ENCODE measurements around the gene HOOK1. TPM values are rescaled to one million over a fixed set of nuclear protein-coding genes. Genes with fewer than 3 reads are reported as not detected.

HOOK1 gene
- total and polyA plus RNA-seq, 2 experiments from 2014 or later: 27.4 to 27.6 TPM

GRCh38 chr1:59901770-59902388, 87.1 kb downstream of the HOOK1 start (continued):
- TF ChIP-seq CTCF (conservative IDR thresholded peaks at IDR 0.05; ENCODE audit: low read depth in 2 of 2): no peak

- Mint-ChIP-seq H3K4me1 (peaks cover 12% of the 10 kb centered on the region), H3K9me3 (no peaks in the 10 kb centered on the region; the same call in 2 of the 3 replicates), H3K27me3 (ENCODE audit: insufficient read depth, low read depth, poor library complexity) (peaks cover 1% of the 10 kb centered on the region), H3K27ac (no peak overlapping the region), H3K4me3 (no peak overlapping the region), H3K36me3 (ENCODE audit: low read depth) (no peaks in the 10 kb centered on the region)
- Histone ChIP-seq H3K4me1 (ENCODE audit: insufficient read depth) (peaks cover 10% of the 10 kb centered on the region), H3K27ac (ENCODE audit: low read depth) (no peak overlapping the region), H4K20me1 (replicated peaks; ENCODE audit: insufficient read depth) (no peaks in the 10 kb centered on the region), H2AFZ (no peak overlapping the region), H3K27me3 (ENCODE audit: insufficient read depth) (no peaks in the 10 kb centered on the region), H3K79me2 (replicated peaks; ENCODE audit: insufficient read depth) (no peaks in the 10 kb centered on the region), H3K4me2 (no peak overlapping the region), H3K36me3 (ENCODE audit: insufficient read depth) (no peaks in the 10 kb centered on the region), H3K9me2 (ENCODE audit: insufficient read depth) (0 out of 2 replicates have a peak, but pooled peaks cover 4% of the 10 kb centered on the region), H3K4me3 (no peak overlapping the region), H3F3A (replicated peaks; ENCODE audit: low read depth) (no peaks in the 10 kb centered on the region)
- ATAC-seq (peak; percentile 86), DNase-seq (ENCODE audit: low spot score) (peak; percentile 75)
- TF ChIP-seq, protein P1, sequence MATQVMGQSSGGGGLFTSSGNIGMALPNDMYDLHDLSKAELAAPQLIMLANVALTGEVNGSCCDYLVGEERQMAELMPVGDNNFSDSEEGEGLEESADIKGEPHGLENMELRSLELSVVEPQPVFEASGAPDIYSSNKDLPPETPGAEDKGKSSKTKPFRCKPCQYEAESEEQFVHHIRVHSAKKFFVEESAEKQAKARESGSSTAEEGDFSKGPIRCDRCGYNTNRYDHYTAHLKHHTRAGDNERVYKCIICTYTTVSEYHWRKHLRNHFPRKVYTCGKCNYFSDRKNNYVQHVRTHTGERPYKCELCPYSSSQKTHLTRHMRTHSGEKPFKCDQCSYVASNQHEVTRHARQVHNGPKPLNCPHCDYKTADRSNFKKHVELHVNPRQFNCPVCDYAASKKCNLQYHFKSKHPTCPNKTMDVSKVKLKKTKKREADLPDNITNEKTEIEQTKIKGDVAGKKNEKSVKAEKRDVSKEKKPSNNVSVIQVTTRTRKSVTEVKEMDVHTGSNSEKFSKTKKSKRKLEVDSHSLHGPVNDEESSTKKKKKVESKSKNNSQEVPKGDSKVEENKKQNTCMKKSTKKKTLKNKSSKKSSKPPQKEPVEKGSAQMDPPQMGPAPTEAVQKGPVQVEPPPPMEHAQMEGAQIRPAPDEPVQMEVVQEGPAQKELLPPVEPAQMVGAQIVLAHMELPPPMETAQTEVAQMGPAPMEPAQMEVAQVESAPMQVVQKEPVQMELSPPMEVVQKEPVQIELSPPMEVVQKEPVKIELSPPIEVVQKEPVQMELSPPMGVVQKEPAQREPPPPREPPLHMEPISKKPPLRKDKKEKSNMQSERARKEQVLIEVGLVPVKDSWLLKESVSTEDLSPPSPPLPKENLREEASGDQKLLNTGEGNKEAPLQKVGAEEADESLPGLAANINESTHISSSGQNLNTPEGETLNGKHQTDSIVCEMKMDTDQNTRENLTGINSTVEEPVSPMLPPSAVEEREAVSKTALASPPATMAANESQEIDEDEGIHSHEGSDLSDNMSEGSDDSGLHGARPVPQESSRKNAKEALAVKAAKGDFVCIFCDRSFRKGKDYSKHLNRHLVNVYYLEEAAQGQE (IDR thresholded peaks at IDR 0.05; ENCODE audit: unreplicated experiment): no peak
- TF ChIP-seq, protein P2, sequence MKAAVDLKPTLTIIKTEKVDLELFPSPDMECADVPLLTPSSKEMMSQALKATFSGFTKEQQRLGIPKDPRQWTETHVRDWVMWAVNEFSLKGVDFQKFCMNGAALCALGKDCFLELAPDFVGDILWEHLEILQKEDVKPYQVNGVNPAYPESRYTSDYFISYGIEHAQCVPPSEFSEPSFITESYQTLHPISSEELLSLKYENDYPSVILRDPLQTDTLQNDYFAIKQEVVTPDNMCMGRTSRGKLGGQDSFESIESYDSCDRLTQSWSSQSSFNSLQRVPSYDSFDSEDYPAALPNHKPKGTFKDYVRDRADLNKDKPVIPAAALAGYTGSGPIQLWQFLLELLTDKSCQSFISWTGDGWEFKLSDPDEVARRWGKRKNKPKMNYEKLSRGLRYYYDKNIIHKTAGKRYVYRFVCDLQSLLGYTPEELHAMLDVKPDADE (IDR thresholded peaks at IDR 0.05): no peak
- TF ChIP-seq STAT1 (IDR thresholded peaks at IDR 0.05; ENCODE audit: unreplicated experiment) (no peak), EZH2 (IDR thresholded peaks at IDR 0.05; ENCODE audit: low read depth, unreplicated experiment) (no peak), CTCF (conservative IDR thresholded peaks at IDR 0.05; ENCODE audit: low read depth in 2 of 2) (peak; percentile 61 to 77), EZH2phosphoT487 (IDR thresholded peaks at IDR 0.05; ENCODE audit: unreplicated experiment) (no peak)
These were observed 88.5 kb downstream of the HOOK1 start for GRCh38 chr1:59903141-59903754.

All from GM23338 (cell line).